Measurements from ENCODE around the gene GOLIM4.
A peak's percentile ranks its signal among the peaks of the same experiment; 100 is the strongest.
"Not testable (repeated sequence)": the region's sequence is repeated elsewhere in the genome, so short reads cannot be mapped to it uniquely, and the experiment has no call there.

GOLIM4 gene, protein sequence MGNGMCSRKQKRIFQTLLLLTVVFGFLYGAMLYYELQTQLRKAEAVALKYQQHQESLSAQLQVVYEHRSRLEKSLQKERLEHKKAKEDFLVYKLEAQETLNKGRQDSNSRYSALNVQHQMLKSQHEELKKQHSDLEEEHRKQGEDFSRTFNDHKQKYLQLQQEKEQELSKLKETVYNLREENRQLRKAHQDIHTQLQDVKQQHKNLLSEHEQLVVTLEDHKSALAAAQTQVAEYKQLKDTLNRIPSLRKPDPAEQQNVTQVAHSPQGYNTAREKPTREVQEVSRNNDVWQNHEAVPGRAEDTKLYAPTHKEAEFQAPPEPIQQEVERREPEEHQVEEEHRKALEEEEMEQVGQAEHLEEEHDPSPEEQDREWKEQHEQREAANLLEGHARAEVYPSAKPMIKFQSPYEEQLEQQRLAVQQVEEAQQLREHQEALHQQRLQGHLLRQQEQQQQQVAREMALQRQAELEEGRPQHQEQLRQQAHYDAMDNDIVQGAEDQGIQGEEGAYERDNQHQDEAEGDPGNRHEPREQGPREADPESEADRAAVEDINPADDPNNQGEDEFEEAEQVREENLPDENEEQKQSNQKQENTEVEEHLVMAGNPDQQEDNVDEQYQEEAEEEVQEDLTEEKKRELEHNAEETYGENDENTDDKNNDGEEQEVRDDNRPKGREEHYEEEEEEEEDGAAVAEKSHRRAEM

DNA sequence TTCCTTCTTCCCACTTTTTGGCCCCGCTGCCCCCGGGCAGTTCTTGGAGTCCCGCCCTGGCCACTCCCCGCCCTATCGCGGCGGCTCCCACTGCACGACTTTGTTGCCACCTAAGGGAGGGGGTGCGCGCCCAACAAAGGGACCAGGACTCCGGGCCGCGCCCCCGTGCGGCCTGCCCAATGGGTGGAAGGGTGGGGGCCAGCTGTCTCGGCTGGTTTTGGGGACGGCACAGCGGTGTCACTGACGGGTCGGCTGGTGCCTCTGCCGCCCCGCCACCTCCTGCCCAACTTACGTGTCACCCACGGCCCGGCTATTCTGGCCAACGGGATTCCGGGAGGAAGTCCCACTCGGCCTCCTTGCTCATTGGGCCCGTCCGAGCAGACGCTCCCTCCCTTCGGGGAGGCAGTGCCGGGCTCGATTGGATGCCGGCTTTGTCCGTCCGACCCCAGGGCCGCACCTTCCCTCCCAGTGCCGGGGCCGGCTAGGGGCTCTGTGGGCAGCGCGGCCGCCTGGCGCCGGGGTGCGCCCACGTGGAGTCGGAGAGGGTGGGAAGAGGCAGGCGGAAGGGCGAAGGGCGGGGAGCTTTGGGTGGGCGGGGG is at the start of gene GOLIM4:
Gene GOLIM4 (minus strand): TSS at position 314 of the 599 bp plus-strand sequence. CDS start 639 bp downstream, outside the sequence.
- no CpG with 5 or more reads among the region's 52 CpGs for WGBS (ENCODE audit: insufficient coverage, insufficient read length)
- H3K27ac ChIP-seq (ENCODE audit: low read length): no peak within 1 kb of the TSS
- peak within 1 kb of the TSS; percentile 79 for H3K4me3 ChIP-seq (ENCODE audit: low read length)
- H3K36me3 ChIP-seq (ENCODE audit: control insufficient read depth, insufficient read depth, low read length): no peaks in the 10 kb centered on the region
- no peaks in the 10 kb centered on the region for H3K9me3 ChIP-seq (ENCODE audit: control insufficient read depth, insufficient read depth, low read length)
- DNase-seq (ENCODE audit: low read depth, low spot score): peak; percentile 74
- no peaks in the 10 kb centered on the region for H3K27me3 ChIP-seq (ENCODE audit: control insufficient read depth, insufficient read depth, low read length)
- no peaks in the 10 kb centered on the region for H3K4me1 ChIP-seq (ENCODE audit: control insufficient read depth, insufficient read depth, low read length)

DNA sequence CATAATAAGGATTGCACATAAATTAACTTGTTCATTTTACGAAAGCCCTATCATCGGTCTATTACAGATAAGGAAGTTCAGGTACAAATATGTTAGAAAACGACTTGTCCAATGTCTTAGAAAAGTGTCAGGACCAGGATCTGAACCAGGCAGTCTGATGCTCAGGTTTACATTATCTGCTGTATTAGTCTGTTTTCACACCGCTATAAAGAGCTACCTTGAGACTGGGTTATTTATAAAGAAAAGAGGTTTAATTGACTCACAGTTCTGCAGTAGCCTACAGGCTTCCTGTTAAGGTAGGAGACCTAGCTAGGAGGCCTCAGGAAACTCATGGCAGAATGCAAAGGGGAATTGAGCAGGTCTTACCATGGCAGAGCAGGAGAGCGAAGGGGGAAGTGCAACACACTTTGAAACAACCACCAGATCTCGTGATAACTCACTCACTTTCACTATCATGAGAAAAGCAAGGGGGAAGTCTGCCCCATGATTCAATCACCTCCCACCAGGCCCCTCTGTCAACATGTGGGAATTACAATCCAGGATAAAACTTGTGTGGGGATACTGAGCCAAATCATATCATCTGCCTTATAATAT is 45.8 kb upstream of the GOLIM4 start:
- WGBS (ENCODE audit: insufficient coverage, insufficient read length): no CpG with 5 or more reads among the region's 6 CpGs
- Histone ChIP-seq H3K4me3 (ENCODE audit: low read length) (no peak overlapping the region), H3K27ac (ENCODE audit: low read length) (no peak overlapping the region), H3K4me1 (ENCODE audit: control insufficient read depth, insufficient read depth, low read length) (no peaks in the 10 kb centered on the region; the same call in 1 of the 2 replicates), H3K9me3 (ENCODE audit: control insufficient read depth, insufficient read depth, low read length) (no peaks in the 10 kb centered on the region), H3K36me3 (ENCODE audit: control insufficient read depth, insufficient read depth, low read length) (no peaks in the 10 kb centered on the region), H3K27me3 (ENCODE audit: control insufficient read depth, insufficient read depth, low read length) (no peaks in the 10 kb centered on the region)
- DNase-seq (ENCODE audit: low read depth, low spot score): no peak

DNA sequence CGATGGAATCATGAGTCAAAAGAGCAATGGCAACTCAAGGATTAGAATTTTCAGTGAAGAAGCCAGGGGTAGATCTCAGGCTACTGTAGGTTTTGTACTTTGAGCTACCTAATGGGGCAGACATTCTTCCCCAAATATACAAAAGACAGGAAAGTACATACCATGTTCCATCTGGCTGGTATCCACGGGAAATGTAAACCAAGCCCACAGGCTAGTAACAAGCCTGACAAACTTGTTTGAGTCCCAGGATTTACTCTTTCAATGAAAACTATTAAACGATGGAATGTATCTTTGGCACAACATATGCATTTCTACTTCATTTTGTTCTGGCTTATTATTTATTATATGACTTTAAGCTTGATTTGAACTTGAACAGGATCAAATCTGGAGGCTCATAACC is 44.2 kb upstream of the GOLIM4 start:
- H3K4me1 ChIP-seq (ENCODE audit: control insufficient read depth, insufficient read depth, low read length): no peaks in the 10 kb centered on the region; the same call in 1 of the 2 replicates
- no CpG with 5 or more reads among the region's 3 CpGs for WGBS (ENCODE audit: insufficient coverage, insufficient read length)
- DNase-seq (ENCODE audit: low read depth, low spot score): no peak
- no peaks in the 10 kb centered on the region for H3K27me3 ChIP-seq (ENCODE audit: control insufficient read depth, insufficient read depth, low read length)
- no peaks in the 10 kb centered on the region for H3K9me3 ChIP-seq (ENCODE audit: control insufficient read depth, insufficient read depth, low read length)
- H3K27ac ChIP-seq (ENCODE audit: low read length): no peak overlapping the region
- H3K36me3 ChIP-seq (ENCODE audit: control insufficient read depth, insufficient read depth, low read length): no peaks in the 10 kb centered on the region
- no peak overlapping the region for H3K4me3 ChIP-seq (ENCODE audit: low read length)

DNA sequence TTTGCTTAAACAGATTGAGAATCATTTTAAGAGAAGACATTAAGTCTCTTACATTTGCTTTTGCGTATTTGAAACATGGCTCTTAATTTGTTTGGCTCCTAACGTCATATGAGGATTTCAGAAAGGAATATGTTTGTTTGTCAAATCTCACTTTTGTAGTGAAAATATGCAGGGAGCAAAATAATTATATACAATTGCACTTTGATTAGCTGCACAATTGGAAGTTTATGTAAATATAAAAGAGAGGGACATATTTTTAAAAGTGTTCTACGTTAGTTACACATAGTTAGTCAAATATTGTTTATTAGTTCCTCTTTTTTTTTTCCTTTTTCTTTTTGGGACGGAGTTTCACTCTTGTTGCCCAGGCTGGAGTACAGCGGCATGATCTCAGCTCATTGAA is 42.7 kb upstream of the GOLIM4 start:
- H3K4me3 ChIP-seq (ENCODE audit: low read length): no peak overlapping the region
- WGBS (ENCODE audit: insufficient coverage, insufficient read length): no CpG with 5 or more reads among the region's 5 CpGs
- no peaks in the 10 kb centered on the region for H3K36me3 ChIP-seq (ENCODE audit: control insufficient read depth, insufficient read depth, low read length)
- DNase-seq (ENCODE audit: low read depth, low spot score): no peak
- H3K27me3 ChIP-seq (ENCODE audit: control insufficient read depth, insufficient read depth, low read length): no peaks in the 10 kb centered on the region
- no peaks in the 10 kb centered on the region for H3K9me3 ChIP-seq (ENCODE audit: control insufficient read depth, insufficient read depth, low read length)
- H3K27ac ChIP-seq (ENCODE audit: low read length): no peak overlapping the region
- H3K4me1 ChIP-seq (ENCODE audit: control insufficient read depth, insufficient read depth, low read length): no peaks in the 10 kb centered on the region; the same call in 1 of the 2 replicates

DNA sequence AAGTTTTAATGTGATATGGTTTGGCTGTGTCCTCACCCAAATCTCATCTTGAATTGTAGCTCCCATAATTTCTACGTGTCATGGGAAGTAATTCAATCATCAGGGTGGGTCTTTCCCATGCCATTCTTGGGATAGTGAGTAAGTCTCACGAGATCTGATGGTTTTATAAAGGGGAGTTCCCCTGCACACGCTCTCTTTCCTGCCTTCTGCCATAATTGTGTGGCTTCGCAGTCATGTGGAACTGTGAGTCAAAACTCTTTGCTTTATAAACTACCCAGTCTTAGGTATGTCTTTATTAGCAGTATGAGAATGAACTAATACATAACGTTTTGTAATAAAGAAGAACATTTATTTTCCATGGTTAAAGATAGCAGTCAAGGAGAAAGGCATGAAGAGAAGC is 39.2 kb upstream of the GOLIM4 start:
- Histone ChIP-seq H3K4me1 (ENCODE audit: control insufficient read depth, insufficient read depth, low read length) (no peaks in the 10 kb centered on the region), H3K27me3 (ENCODE audit: control insufficient read depth, insufficient read depth, low read length) (no peaks in the 10 kb centered on the region), H3K36me3 (ENCODE audit: control insufficient read depth, insufficient read depth, low read length) (no peaks in the 10 kb centered on the region), H3K27ac (ENCODE audit: low read length) (no peak overlapping the region), H3K4me3 (ENCODE audit: low read length) (no peak overlapping the region), H3K9me3 (ENCODE audit: control insufficient read depth, insufficient read depth, low read length) (no peaks in the 10 kb centered on the region)
- no peak for DNase-seq (ENCODE audit: low read depth, low spot score)
- no CpG with 5 or more reads among the region's 5 CpGs for WGBS (ENCODE audit: insufficient coverage, insufficient read length)

DNA sequence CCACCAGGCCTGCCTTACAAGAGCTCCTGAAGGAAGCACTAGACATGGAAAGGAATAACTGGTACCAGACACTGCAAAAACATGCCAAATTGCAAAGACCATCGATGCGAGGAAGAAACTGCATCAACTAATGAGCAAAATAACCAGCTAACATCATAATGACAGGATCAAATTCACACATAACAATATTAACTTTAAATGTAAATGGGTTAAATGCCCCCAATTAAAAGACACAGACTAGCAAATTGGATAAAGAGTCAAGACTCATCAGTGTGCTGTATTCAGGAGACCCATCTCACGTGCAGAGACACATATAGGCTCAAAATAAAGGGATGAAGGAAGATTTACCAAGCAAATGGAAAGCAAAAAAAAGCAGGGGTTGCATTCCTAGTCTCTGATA is 34.5 kb upstream of the GOLIM4 start:
- WGBS (ENCODE audit: insufficient coverage, insufficient read length): no CpG with 5 or more reads among the region's 3 CpGs
- H3K27me3 ChIP-seq (ENCODE audit: control insufficient read depth, insufficient read depth, low read length); DNase-seq (ENCODE audit: low read depth, low spot score); H3K4me3 ChIP-seq (ENCODE audit: low read length); H3K36me3 ChIP-seq (ENCODE audit: control insufficient read depth, insufficient read depth, low read length); H3K4me1 ChIP-seq (ENCODE audit: control insufficient read depth, insufficient read depth, low read length); H3K27ac ChIP-seq (ENCODE audit: low read length); H3K9me3 ChIP-seq (ENCODE audit: control insufficient read depth, insufficient read depth, low read length): not testable (repeated sequence)

DNA sequence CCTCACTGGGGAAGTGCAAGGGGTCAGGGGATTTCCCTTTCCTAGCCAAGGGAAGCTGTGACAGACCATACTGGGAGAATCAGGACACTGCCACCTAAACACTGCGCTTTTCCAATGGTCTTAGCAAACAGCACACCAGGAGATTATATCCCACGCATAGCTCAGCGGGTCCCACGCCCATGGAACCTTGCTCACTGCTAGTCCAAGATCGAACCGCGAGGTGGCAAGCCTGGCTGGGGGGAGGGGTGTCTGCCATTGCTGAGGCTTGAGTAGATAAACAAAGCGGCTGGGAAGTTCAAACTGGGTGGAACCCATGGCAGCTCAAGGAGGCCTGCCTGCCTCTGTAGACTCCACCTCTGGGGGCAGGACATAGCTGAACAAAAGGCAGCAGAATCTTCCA is 32.7 kb upstream of the GOLIM4 start:
- H3K27me3 ChIP-seq (ENCODE audit: control insufficient read depth, insufficient read depth, low read length); H3K36me3 ChIP-seq (ENCODE audit: control insufficient read depth, insufficient read depth, low read length); H3K4me1 ChIP-seq (ENCODE audit: control insufficient read depth, insufficient read depth, low read length); DNase-seq (ENCODE audit: low read depth, low spot score); H3K4me3 ChIP-seq (ENCODE audit: low read length); H3K27ac ChIP-seq (ENCODE audit: low read length); H3K9me3 ChIP-seq (ENCODE audit: control insufficient read depth, insufficient read depth, low read length): not testable (repeated sequence)
- WGBS (ENCODE audit: insufficient coverage, insufficient read length): no CpG with 5 or more reads among the region's 8 CpGs

DNA sequence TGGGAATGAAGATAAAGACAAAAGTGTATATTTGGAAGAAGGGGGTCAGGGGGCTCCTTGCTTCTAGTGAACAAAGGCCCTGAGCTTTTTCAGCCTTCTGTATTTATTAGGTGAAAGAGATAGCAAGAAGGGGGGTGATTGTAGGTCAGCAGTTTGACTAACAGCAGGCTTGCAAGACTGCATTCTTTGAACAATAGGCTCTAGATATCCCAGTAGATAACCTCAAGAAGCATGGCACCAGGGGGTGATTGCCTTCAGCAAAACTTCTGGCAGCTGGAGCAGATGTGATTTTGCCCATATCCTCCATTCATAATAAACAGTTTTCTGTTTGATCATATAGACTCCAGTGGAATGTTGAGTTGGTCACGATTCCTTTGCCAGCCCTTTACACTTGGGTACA is 31.7 kb upstream of the GOLIM4 start:
- no peak overlapping the region for H3K4me3 ChIP-seq (ENCODE audit: low read length)
- no peaks in the 10 kb centered on the region for H3K36me3 ChIP-seq (ENCODE audit: control insufficient read depth, insufficient read depth, low read length)
- no peak for DNase-seq (ENCODE audit: low read depth, low spot score)
- H3K4me1 ChIP-seq (ENCODE audit: control insufficient read depth, insufficient read depth, low read length): no peaks in the 10 kb centered on the region
- H3K9me3 ChIP-seq (ENCODE audit: control insufficient read depth, insufficient read depth, low read length): no peaks in the 10 kb centered on the region; the same call in 1 of the 2 replicates
- no CpG with 5 or more reads among the region's 1 CpG for WGBS (ENCODE audit: insufficient coverage, insufficient read length)
- no peaks in the 10 kb centered on the region for H3K27me3 ChIP-seq (ENCODE audit: control insufficient read depth, insufficient read depth, low read length)
- no peak overlapping the region for H3K27ac ChIP-seq (ENCODE audit: low read length)

DNA sequence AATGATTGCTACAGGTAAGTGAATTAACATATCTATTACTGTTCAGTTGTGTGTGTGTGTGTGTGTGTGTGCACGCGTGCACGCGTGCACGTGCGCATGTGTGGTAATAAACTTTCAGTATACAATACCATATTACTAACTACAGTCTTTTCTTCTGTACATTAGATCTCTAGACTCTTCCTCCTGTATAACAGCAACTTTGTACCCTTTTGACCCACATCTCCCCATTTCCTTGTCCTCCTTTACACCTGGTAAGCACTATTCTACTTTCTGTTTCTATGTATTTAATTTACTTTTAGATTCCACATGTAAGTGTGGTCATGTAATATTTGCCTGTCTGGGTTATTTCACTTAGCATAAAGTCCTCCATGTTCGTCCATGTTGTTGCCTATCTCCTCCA is 29.1 kb upstream of the GOLIM4 start:
- Histone ChIP-seq H3K27ac (ENCODE audit: low read length) (no peak overlapping the region), H3K4me3 (ENCODE audit: low read length) (no peak overlapping the region), H3K9me3 (ENCODE audit: control insufficient read depth, insufficient read depth, low read length) (no peaks in the 10 kb centered on the region; the same call in 1 of the 2 replicates), H3K27me3 (ENCODE audit: control insufficient read depth, insufficient read depth, low read length) (no peaks in the 10 kb centered on the region), H3K4me1 (ENCODE audit: control insufficient read depth, insufficient read depth, low read length) (no peaks in the 10 kb centered on the region), H3K36me3 (ENCODE audit: control insufficient read depth, insufficient read depth, low read length) (no peaks in the 10 kb centered on the region)
- no CpG with 5 or more reads among the region's 7 CpGs for WGBS (ENCODE audit: insufficient coverage, insufficient read length)
- DNase-seq (ENCODE audit: low read depth, low spot score): no peak

DNA sequence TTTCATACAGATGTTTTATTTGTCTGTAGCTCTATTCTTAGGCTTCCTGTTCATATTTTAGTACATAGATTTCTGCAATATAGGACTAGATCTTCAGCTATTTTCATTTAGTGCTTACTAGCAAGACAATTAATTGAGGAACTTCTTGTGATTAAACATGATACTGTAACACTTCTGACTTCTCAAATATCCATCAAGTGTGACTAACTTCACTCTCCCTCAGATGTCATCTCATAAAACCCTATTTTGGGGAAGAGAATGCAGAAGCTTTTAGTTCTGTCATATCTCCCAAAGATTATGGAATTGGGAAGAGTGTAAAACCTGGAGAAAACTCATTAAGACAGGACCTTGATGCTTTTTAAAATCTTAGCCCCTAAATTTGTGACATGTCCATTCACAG is 28.6 kb upstream of the GOLIM4 start:
- H3K9me3 ChIP-seq (ENCODE audit: control insufficient read depth, insufficient read depth, low read length): no peaks in the 10 kb centered on the region; the same call in 1 of the 2 replicates
- no peaks in the 10 kb centered on the region for H3K4me1 ChIP-seq (ENCODE audit: control insufficient read depth, insufficient read depth, low read length)
- H3K27me3 ChIP-seq (ENCODE audit: control insufficient read depth, insufficient read depth, low read length): no peaks in the 10 kb centered on the region
- no peak overlapping the region for H3K4me3 ChIP-seq (ENCODE audit: low read length)
- no peak overlapping the region for H3K27ac ChIP-seq (ENCODE audit: low read length)
- DNase-seq (ENCODE audit: low read depth, low spot score): no peak
- H3K36me3 ChIP-seq (ENCODE audit: control insufficient read depth, insufficient read depth, low read length): no peaks in the 10 kb centered on the region
